CD4-positive, CD25-positive, alpha-beta regulatory T cell (primary cell): ENCODE results near the gene SPTBN5. TPM values are rescaled to one million over a fixed set of nuclear protein-coding genes. Genes with fewer than 3 reads are reported as not detected.

Experiments used
- ATAC-seq, 2 donors: fragments of 150-1000 bp; cut with Tn5 transposase; one replicate each; pipeline ENCODE4 v1.10.0; 2021; ENCODE audit warnings: low read depth in 2 of 2, moderate number of reproducible peaks in 2 of 2, moderate library complexity in 1 of 2
- DNase-seq, 3 donors: peaks; one replicate each; pipeline versions ENCODE4 v3.0.0 to v3.0.0-alpha.2; 2012 to 2022; ENCODE audit warnings: mixed read lengths in 1 of 3
- H3K27ac ChIP-seq: one replicate; pipeline ENCODE4 v1.7.0; 2013; ENCODE audit warnings: mild to moderate bottlenecking, low read length; ENCODE audit not compliant: insufficient read depth, poor library complexity, severe bottlenecking
- H3K27me3 ChIP-seq: one replicate; pipeline ENCODE4 v1.7.0; 2013; ENCODE audit warnings: low read length; ENCODE audit not compliant: control insufficient read depth, insufficient read depth
- H3K36me3 ChIP-seq: one replicate; pipeline ENCODE4 v1.7.0; 2013; ENCODE audit warnings: mild to moderate bottlenecking, low read length, moderate library complexity; ENCODE audit not compliant: control insufficient read depth, insufficient read depth
- H3K4me1 ChIP-seq: 2 replicates; pipeline ENCODE4 v1.7.0; 2013; ENCODE audit warnings: mild to moderate bottlenecking, low read length; ENCODE audit not compliant: insufficient read depth, control insufficient read depth, poor library complexity, severe bottlenecking
- H3K4me3 ChIP-seq: one replicate; pipeline ENCODE4 v1.7.0; 2013; ENCODE audit warnings: low read depth, mild to moderate bottlenecking, low read length, moderate library complexity
- H3K9me3 ChIP-seq, 2 experiments: 1 replicate in 1 of 2; 2 replicates in 1 of 2; pipeline ENCODE4 v1.7.0; 2013; ENCODE audit warnings: low read length in 2 of 2, mild to moderate bottlenecking in 1 of 2, moderate library complexity in 1 of 2; ENCODE audit not compliant: control insufficient read depth in 2 of 2
- H3K27ac Mint-ChIP-seq, 3 donors: one replicate each; pipeline ENCODE4 v1.8.0; 2020 to 2022; ENCODE audit warnings: mild to moderate bottlenecking in 3 of 3, mixed read lengths in 3 of 3, moderate library complexity in 2 of 3
- H3K27me3 Mint-ChIP-seq: one replicate; pipeline ENCODE4 v1.8.0; 2022; ENCODE audit warnings: mild to moderate bottlenecking, mixed read lengths
- H3K36me3 Mint-ChIP-seq: one replicate; pipeline ENCODE4 v1.8.0; 2020; ENCODE audit warnings: mixed read lengths
- H3K4me1 Mint-ChIP-seq, 4 donors: one replicate each; pipeline ENCODE4 v1.8.0; 2020 to 2022; ENCODE audit warnings: mixed read lengths in 4 of 4, mild to moderate bottlenecking in 1 of 4
- H3K4me3 Mint-ChIP-seq, 4 donors: one replicate each; pipeline ENCODE4 v1.8.0; 2020 to 2022; ENCODE audit warnings: mild to moderate bottlenecking in 4 of 4, mixed read lengths in 4 of 4, moderate library complexity in 3 of 4
- H3K9me3 Mint-ChIP-seq, 7 donors: one replicate each; pipeline ENCODE4 v1.8.0; 2020 to 2022; ENCODE audit warnings: mixed read lengths in 7 of 7, mild to moderate bottlenecking in 3 of 7, moderate library complexity in 2 of 7
- polyA plus RNA-seq, 4 donors: library from polyadenylated mRNA; unstranded; fragments of 300-500 nt; fragmentation: Illumina TruSeq; gene quantifications; one replicate each; pipeline ENCODE4 v1.2.3, GENCODE V29; 2021
- total RNA-seq: library from RNA; stranded (reverse); gene quantifications from one replicate; pipeline ENCODE4 v1.2.3, GENCODE V29; 2022

The SPTBN5 gene
- total and polyA plus RNA-seq, 5 donors from 2014 or later: 0.26 to 2.7 TPM; not detected in 3

DNA sequence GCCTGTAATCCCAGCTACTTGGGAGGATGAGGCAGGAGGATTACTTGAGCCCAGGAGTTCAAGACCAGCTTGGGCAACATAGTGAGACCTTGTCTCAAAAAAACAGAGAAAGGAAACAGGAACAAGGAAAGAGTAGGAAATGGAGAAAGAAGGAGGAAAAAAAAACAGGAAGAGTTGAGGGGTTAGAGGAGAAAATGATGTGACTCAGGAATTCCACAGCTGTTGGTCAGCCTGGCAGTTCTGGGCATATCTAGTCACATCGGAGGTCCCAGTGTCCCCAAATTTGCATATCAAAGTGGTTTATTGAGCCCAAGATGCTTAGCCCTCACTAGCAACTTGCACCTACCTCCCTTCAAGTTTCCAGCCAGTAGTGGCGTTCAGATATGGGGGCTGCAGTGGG, 84.7 kb downstream of the SPTBN5 start:
- H3K4me1 ChIP-seq: peaks cover 9% of the 10 kb centered on the region
- DNase-seq (no peak), ATAC-seq (no peak)
- H3K36me3 ChIP-seq: peaks cover 9% of the 10 kb centered on the region
- peak overlapping the region in 1 of 3 donors; percentile 18 for H3K27ac Mint-ChIP-seq
- H3K9me3 ChIP-seq: no peaks in the 10 kb centered on the region
- H3K4me3 ChIP-seq: no peak overlapping the region
- peaks cover 0 to 20% (median 14%) of the 10 kb centered on the region in 4 donors for H3K4me1 Mint-ChIP-seq
- peaks cover 15% of the 10 kb centered on the region for H3K36me3 Mint-ChIP-seq
- no peaks in the 10 kb centered on the region for H3K9me3 Mint-ChIP-seq
- H3K4me3 Mint-ChIP-seq: no peak overlapping the region
- no peaks in the 10 kb centered on the region for H3K27me3 Mint-ChIP-seq
- H3K27ac ChIP-seq: no peak overlapping the region
- no peaks in the 10 kb centered on the region for H3K27me3 ChIP-seq

DNA sequence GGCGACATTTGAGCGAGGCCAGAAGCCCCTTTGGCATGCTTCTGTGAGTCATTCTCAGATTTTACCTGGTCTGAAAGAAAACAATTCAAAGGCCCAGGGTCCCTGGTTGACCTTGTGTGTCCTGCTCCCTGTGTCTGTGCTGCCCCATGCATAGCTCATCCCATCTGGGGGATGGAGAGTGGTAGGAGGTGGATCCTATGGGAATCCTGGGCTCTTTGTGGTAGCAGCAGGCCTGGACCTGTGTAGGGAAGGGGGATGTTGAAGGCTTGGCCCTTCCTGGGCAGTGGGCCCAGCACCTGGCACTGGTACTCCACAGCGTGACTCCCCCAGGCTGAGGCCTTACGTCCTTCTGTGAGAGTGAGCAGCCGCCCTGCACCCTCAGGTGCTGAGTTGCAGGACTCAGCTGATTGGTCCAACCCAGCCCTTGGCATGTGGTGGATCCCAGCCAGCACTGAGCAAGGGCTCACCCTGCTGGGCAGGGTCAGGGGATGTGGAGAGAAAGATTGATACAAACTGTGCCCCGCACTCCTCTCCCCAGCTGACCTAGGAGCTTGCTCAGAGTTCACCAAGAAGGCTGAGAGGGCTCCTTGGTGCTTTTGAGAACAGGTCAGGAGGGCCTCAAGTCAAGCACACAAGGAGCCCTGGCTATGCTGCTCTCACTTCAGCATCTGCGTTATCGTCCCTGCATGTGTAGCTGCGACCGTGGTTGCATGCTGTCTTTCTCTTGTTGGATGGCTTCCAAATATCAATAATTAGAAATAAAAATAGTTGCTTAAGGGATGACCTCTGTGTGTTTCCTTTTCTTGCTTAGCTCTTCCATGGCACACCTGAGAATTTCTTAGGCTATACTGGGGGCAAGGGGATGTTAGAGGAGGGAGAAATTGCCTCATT, 87.3 kb downstream of the SPTBN5 start:
- Histone ChIP-seq H3K4me1 (peaks cover 6% of the 10 kb centered on the region), H3K27me3 (no peaks in the 10 kb centered on the region), H3K36me3 (peaks cover 4% of the 10 kb centered on the region), H3K4me3 (no peak overlapping the region), H3K9me3 (no peaks in the 10 kb centered on the region), H3K27ac (no peak overlapping the region)
- H3K4me3 Mint-ChIP-seq: no peak overlapping the region
- H3K27ac Mint-ChIP-seq: peak overlapping the region in 1 of 3 donors; percentile 82
- no peaks in the 10 kb centered on the region for H3K27me3 Mint-ChIP-seq
- no peaks in the 10 kb centered on the region for H3K9me3 Mint-ChIP-seq
- peaks cover 0 to 15% (median 11%) of the 10 kb centered on the region in 4 donors for H3K4me1 Mint-ChIP-seq
- ATAC-seq (no peak), DNase-seq (no peak)
- peaks cover 10% of the 10 kb centered on the region for H3K36me3 Mint-ChIP-seq

DNA sequence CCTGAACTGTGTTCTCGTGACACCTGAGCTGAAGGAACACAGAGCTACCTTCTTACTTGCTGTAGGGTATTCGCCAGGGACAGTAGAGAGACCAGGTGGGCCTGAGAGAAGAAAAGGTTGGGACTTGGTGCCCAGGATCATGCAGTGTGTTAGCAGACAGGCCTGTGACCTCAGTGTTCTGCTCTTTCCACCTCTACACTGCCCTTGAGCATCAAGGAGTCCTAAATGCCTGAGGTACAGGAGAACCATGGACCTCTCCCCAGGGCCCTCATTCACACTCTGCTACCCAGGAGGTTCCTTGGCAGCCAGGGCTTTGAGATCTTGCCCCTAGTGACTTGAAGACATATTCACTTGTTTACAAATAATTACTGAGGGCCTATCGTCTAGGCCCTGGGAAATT, 88.1 kb downstream of the SPTBN5 start:
- ATAC-seq (no peak), DNase-seq (no peak)
- Mint-ChIP-seq H3K36me3 (peaks cover 14% of the 10 kb centered on the region), H3K27ac (peak overlapping the region in 1 of 3 donors; percentile 82), H3K27me3 (no peaks in the 10 kb centered on the region), H3K4me3 (no peak overlapping the region), H3K4me1 (peaks cover 0 to 9% (median 4%) of the 10 kb centered on the region in 4 donors), H3K9me3 (no peaks in the 10 kb centered on the region)
- Histone ChIP-seq H3K27me3 (no peaks in the 10 kb centered on the region), H3K4me1 (no peaks in the 10 kb centered on the region), H3K36me3 (peaks cover 8% of the 10 kb centered on the region), H3K9me3 (no peaks in the 10 kb centered on the region), H3K27ac (no peak overlapping the region), H3K4me3 (no peak overlapping the region)

DNA sequence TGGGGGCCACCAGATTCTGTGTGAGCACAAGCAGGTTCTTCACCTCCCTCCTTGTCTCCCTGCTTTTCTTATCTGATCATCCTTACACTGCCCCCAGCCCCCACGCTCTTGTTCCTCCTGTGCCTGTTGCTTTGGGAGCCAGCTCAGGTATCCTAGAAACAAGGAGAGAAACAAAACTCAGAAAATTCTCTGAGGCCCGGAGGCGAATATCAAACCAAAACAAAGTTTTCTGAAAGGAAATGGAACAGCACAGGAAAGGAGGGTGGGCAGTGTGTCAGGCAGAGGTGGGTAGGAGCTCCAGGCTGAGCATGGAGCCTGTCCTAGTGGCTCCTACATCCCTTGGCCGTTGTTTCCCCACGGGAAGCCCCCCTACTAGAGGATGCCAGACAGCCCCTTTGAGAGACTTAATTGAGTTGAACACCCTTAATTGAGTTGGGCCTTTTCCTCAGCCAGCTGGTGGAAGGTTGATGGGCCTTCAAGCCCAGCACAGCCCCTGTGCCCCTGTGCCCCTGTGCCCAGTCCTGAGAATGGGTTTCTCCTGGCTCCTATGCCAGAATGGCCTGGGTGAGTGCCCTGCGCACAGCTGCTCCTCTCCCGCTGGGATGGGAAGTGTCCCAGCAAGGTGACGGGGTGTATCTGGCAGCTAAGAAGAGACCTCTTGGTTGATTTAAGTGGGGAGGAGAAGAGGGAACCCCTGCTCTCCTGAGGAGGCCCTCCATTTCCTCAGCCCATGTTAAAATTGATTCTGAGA, 88.8 kb downstream of the SPTBN5 start:
- no peak for ATAC-seq
- H3K4me1 ChIP-seq: no peaks in the 10 kb centered on the region
- H3K4me3 Mint-ChIP-seq: no peak overlapping the region
- peak overlapping the region in 2 of 3 donors; percentile 63 to 71 for H3K27ac Mint-ChIP-seq
- peaks cover 18% of the 10 kb centered on the region for H3K36me3 Mint-ChIP-seq
- no peaks in the 10 kb centered on the region for H3K27me3 ChIP-seq
- no peak overlapping the region for H3K27ac ChIP-seq
- peaks cover 0 to 9% (median 4%) of the 10 kb centered on the region in 4 donors for H3K4me1 Mint-ChIP-seq
- no peaks in the 10 kb centered on the region for H3K9me3 ChIP-seq
- no peak for DNase-seq
- no peak overlapping the region for H3K4me3 ChIP-seq
- no peaks in the 10 kb centered on the region for H3K27me3 Mint-ChIP-seq
- H3K9me3 Mint-ChIP-seq: no peaks in the 10 kb centered on the region
- H3K36me3 ChIP-seq: peaks cover 9% of the 10 kb centered on the region

DNA sequence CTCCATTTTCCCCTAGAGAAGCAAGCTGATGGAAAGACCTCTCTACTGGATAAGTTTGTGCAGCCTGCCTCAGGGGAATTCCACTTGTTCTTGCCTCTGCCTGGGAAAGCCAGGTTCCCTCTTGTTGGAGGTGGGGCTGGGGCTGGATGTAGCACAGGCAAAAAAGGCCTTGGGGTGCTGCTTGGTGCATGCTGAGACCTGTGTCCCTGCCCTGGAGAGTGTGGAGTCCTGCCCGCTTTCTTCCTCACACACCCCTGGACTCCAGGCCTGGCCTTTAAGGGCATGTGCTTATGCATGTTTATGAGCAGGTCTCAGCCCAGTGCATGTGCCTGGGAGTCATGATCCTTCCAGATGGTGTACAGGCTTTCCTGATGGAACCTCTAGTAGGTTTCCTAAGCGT, 89.5 kb downstream of the SPTBN5 start:
- Mint-ChIP-seq H3K9me3 (no peaks in the 10 kb centered on the region), H3K36me3 (peaks cover 18% of the 10 kb centered on the region), H3K27me3 (no peaks in the 10 kb centered on the region), H3K27ac (no peak overlapping the region), H3K4me1 (peaks cover 0 to 11% (median 6%) of the 10 kb centered on the region in 4 donors), H3K4me3 (no peak overlapping the region)
- Histone ChIP-seq H3K4me1 (no peaks in the 10 kb centered on the region), H3K36me3 (peaks cover 16% of the 10 kb centered on the region), H3K27me3 (no peaks in the 10 kb centered on the region), H3K9me3 (no peaks in the 10 kb centered on the region), H3K4me3 (no peak overlapping the region), H3K27ac (no peak overlapping the region)
- ATAC-seq: no peak
- no peak for DNase-seq

DNA sequence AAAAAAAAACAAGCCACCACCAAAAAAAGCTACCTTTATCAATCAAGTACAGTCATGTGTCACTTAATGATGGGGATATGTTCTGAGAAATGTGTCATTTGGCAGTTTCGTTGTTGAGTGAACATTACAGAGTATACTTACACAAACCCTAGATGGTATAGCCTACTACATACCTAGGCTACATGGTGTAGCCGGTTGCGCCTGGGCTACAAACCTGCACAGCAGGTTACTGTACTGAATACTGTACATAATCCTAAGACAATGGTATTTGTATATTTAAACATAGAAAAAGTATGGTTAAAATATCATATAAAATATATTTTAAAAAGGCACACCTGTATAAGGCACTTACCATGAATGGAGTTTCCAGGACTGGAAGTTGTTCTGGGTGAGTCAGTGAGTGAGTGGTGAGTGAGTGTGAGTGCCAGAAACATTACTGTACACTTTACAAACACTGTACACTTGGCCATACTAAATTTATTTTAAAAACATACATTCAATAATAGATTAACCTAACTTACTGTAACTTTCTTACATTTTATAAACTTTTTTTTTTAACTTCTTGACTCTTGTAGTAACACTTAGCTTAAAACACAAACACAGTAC, 91.9 kb downstream of the SPTBN5 start:
- peaks cover 24% of the 10 kb centered on the region for H3K36me3 Mint-ChIP-seq

DNA sequence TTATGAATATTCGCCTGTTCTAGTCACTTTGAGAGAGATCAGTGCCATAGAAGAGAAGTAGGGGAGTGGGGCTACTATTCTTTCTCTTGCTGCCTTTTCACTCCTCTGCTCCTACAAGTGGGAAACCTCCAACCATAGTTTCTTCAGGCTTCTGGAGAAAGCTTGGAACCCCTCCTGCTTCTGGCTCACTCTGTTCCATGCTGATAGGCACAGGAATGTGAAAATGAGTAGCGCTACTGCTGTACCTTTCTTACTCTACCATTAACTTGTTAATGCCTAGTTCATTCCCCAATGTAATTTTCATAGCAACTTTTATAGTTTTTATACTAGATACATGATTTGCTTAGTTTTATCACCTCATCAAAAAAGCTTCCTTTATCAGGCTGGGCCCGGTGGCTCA, 92.7 kb downstream of the SPTBN5 start:
- H3K36me3 ChIP-seq: peaks cover 15% of the 10 kb centered on the region
- no peak overlapping the region for H3K4me3 ChIP-seq
- no peak overlapping the region for H3K27ac ChIP-seq
- H3K4me1 ChIP-seq: no peaks in the 10 kb centered on the region
- no peak for ATAC-seq
- H3K27me3 ChIP-seq: no peaks in the 10 kb centered on the region
- H3K27ac Mint-ChIP-seq: no peak overlapping the region
- no peaks in the 10 kb centered on the region for H3K27me3 Mint-ChIP-seq
- H3K9me3 ChIP-seq: no peaks in the 10 kb centered on the region
- no peaks in the 10 kb centered on the region for H3K9me3 Mint-ChIP-seq
- DNase-seq: no peak
- peaks cover 2 to 29% (median 17%) of the 10 kb centered on the region in 4 donors for H3K4me1 Mint-ChIP-seq
- no peak overlapping the region for H3K4me3 Mint-ChIP-seq
- H3K36me3 Mint-ChIP-seq: peaks cover 24% of the 10 kb centered on the region

More for the DNA sequence above, 91.9 kb downstream of the SPTBN5 start:
- no peaks in the 10 kb centered on the region for H3K27me3 ChIP-seq
- H3K9me3 ChIP-seq: no peaks in the 10 kb centered on the region
- no peaks in the 10 kb centered on the region for H3K27me3 Mint-ChIP-seq
- DNase-seq (no peak), ATAC-seq (no peak)
- peaks cover 18% of the 10 kb centered on the region for H3K36me3 ChIP-seq
- H3K27ac ChIP-seq: no peak overlapping the region
- H3K4me1 ChIP-seq: no peaks in the 10 kb centered on the region
- no peak overlapping the region for H3K4me3 Mint-ChIP-seq
- no peaks in the 10 kb centered on the region for H3K9me3 Mint-ChIP-seq
- no peak overlapping the region for H3K4me3 ChIP-seq
- no peak overlapping the region for H3K27ac Mint-ChIP-seq
- peaks cover 0 to 23% (median 15%) of the 10 kb centered on the region in 4 donors for H3K4me1 Mint-ChIP-seq
